Measurements from ENCODE around the gene CLP1. TPM values are rescaled to one million over a fixed set of nuclear protein-coding genes. Genes with fewer than 3 reads are reported as not detected.
A peak's percentile ranks its signal among the peaks of the same experiment; 100 is the strongest.
"Not testable (repeated sequence)": the region's sequence is repeated elsewhere in the genome, so short reads cannot be mapped to it uniquely, and the experiment has no call there.

CLP1 gene
- polyA plus RNA-seq, 3 donors = 15.2 to 17.9 (median 15.8) TPM

DNA sequence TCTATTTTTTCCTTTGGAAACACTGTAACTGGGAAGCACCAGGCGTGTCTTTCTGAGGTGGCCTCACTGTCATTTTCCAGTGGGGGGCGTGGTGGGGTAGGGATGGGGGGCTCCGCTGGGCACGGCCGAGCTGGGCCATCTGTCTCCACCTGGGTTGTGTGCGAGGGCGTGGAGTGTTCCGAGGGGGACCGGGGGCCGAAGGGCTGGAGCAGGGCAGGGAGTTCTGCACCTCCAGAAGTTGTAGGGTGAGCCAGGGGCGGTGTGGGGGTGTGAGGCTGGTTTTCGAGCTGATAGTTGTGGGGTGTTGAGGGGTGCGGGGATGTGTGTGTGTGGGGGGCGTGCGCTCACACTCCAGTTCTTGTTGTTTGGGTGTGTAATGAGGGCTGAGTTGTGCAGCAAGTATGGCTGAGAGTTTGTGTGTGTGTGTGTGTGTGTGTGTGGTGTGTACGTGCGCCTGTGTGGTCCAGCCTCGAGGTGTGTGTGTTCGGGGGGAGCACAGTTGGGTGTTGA lies 18.7 kb upstream of the CLP1 start:
- no peak for DNase-seq

GRCh38 chr11:57639321-57640067 lies 18.1 kb upstream of the CLP1 start:
- peak; percentile 96 for DNase-seq

DNA sequence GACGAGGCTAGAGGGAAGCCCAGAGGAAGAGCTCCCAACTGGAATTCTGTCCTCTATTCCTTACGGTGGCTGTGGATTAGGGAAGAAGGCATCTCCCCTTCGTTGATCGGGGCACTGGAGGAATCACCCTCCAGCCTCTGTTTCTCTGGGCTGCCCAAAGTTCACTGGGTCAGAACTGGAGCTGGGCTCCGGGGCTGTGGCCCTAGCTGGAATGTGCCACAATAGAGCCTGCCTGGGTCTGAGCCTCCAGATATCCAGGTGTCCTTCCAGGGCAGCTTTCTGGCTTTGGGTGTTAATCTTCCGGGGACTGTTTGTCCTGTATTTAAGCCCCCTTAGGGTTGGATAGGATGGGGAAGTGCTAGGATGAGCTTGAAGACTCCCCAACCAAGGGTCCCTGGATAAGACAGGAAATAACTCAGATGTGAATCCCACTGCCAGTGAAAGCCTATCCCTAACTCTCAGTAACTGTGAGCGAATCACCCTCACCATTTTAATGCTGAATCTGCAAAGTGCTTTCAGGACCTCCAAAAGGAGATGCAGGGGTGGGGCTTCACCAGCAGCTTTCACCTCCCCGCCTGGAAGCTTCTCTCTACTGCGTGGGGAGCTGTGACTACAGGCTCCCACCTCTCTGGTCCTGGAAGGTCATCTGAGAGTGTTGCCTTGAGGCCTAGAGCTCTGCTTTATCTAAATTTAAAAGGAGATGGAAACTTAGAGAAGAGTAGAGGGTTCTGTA lies 17.3 kb upstream of the CLP1 start:
- DNase-seq = no peak

- DNase-seq = no peak
Observed at GRCh38 chr11:57641011-57641807, 16.4 kb upstream of the CLP1 start.

DNA sequence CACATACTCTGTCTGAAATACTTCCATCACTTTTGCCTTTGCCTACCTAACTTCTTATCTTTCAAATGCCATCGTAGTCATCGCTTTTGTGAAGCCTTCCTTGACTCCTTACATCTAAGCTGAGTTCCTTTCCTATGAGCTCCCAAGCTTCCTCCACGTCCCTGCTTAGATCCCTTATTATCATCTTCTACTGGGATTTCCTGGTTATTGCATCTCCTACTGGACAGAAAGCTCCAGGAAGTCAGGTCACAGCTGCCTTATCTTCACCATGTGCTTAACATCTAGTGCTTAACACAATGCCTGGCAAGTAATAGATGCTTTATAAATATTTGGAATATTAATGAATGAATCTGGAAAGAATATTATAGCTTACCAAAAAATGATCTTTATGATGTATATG lies 13.8 kb upstream of the CLP1 start:
- DNase-seq = no peak

- peak; percentile 83 for DNase-seq
Observed at GRCh38 chr11:57644748-57645688, 12.5 kb upstream of the CLP1 start.

DNA sequence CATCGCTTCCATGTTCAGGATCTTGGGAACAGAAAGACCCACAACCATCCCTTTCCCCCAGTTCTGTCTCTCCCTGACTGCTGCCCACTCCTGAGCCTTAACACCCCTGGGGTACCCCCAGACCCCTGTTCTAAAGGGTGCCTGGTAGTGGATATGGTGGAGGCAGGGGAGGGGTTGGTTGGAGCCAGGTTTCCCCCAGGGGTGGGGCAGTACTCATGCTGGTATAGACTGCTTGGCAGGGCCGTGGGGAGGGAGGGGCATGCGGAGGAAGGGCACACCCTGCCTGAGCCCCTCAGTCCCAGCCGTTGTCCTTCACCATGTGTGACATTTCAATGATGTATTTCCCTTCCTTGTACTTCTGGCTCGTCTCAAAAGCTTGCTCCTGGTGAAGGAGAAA lies 11.9 kb upstream of the CLP1 start:
- DNase-seq = no peak

DNA sequence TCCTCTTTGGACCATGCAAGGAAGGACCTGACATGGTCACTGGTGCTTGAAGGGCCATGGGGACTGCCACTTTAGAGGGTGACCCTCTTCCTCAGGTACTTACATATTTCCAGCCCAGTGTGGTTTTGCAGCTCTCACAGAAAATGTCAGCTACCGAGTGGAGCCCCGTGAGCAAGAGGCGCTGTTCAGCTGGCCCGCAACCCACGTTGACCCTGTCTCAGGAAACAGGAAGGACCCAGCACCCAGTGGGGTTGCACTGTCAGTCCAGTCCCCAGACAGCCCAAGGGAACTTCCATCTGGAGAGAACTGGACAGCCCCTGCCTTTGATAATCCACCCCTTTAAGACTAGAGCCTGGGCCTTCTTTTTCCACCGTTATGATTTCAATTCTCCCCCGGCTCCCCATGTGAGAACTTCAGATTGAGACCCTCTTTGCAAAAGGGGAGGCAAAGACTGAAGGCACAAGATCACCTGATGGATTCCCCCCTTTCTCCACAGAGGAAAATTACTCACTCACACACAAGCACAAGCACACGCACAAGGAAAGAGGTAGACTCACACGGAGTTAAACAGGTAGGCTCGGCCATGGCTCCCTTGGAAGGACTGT lies 11.3 kb upstream of the CLP1 start:
- DNase-seq = no peak

DNA sequence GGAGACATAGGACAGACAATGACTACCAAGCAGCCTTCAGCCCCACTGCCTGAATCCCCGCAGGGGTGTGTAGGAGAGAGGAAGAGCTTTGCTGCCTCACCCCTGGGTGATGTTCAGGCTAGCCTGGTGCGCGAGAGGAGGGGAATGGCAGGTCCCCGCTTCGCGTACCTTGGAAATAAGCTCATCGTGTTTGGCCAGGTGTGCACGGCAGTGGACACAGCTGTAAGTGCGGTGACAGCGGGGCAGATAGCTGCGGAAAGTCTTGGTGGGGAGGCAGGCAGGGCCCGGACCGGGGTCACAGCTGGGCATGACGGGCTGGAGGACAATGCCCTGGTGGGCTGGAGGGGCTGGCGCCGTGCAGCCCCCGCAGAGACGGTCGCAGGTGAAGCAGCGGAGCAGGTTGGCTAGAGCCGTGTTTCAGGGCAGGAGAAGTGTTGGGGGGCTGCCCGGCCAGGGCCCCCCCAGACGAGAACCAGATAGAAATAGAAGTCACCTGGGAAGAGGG lies 10.7 kb upstream of the CLP1 start:
- DNase-seq = no peak

DNA sequence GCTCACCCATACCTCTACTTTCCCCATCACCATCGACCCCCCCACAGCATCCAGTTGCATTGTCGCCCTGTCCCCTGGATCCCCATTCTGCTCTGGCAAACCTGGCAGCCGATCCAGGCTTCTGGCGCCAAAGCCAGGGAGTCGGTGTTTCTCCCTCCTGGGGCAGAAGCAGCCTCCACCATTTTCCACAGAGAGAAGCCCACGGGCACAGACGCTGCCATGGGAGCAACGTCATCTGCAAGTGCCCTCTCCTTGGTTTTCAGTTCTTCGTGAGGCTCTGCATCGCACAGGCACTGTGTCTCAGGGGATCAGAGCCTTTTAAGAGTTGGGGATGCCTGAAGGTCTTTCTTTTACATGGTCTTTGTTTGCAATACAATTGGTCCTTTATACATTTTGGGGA lies 10.2 kb upstream of the CLP1 start:
- no peak for DNase-seq

- DNase-seq = no peak
Observed at GRCh38 chr11:57647960-57648800, 9.4 kb upstream of the CLP1 start.

- DNase-seq = no peak
Observed at GRCh38 chr11:57648801-57649735, 8.5 kb upstream of the CLP1 start.

- peak; percentile 78 for DNase-seq
Observed at GRCh38 chr11:57649826-57650738, 7.5 kb upstream of the CLP1 start, which contains the start of gene YPEL4. YPEL4 (minus strand) TSS chr11:57649912; CDS start chr11:57647107, 2,805 bp downstream.

GRCh38 chr11:57650739-57651090 lies 6.8 kb upstream of the CLP1 start:
- DNase-seq = no peak

DNA sequence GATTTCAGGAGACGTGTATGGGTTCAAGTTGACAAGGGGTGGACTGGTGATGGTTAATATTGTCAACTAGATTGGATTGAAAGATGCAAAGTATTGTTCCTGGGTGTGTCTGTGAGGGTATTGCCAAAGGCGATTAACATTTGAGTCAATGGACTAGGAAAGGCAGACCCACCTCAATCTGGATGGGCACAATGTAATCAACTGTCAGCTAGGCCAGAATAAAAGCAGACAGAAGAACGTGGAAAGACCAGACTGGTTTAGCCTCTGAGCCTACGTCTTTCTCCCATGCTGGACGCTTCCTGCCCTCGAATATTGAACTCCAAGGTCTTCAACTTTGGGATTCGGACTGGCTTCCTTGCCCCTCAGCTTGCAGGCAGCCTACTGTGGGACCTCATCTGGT lies 6.2 kb upstream of the CLP1 start:
- no peak for DNase-seq

GRCh38 chr11:57652230-57652629 lies 5.3 kb upstream of the CLP1 start:
- not testable (repeated sequence) for DNase-seq

GRCh38 chr11:57652662-57653061 lies 4.9 kb upstream of the CLP1 start:
- no peak for DNase-seq
